Spleen (tissue), 11 donors: Measurements from ENCODE around the gene ARHGAP22. TPM values are rescaled to one million over a fixed set of nuclear protein-coding genes. Genes with fewer than 3 reads are reported as not detected.

Experiments
- DNase-seq: peaks from one replicate; pipeline ENCODE4 v3.0.0-alpha.2; 2020
- H3K27ac ChIP-seq, 8 donors: fragments of 200-600 bp; sonication (generic) in 7 of 8; 1 replicate in 4 of 8; 2 replicates in 4 of 8; pipeline versions ENCODE4 v1.5.0 to v1.8.0; 2016 to 2021; ENCODE audit warnings: inconsistent platforms in 4 of 8, mild to moderate bottlenecking in 4 of 8, moderate library complexity in 1 of 8
- H3K27me3 ChIP-seq, 7 donors: fragments of 200-600 bp; sonication (generic) in 6 of 7; replicated peaks in 1 of 7; 1 replicate in 4 of 7; 2 replicates in 3 of 7; pipeline versions ENCODE4 v1.5.0 to v1.8.0; 2016 to 2021; ENCODE audit warnings: inconsistent platforms in 3 of 7, mild to moderate bottlenecking in 1 of 7
- H3K36me3 ChIP-seq, 6 donors: fragments of 200-600 bp; sonication (generic) in 5 of 6; 1 replicate in 4 of 6; 2 replicates in 2 of 6; pipeline versions ENCODE4 v1.5.0 to v1.8.0; 2016 to 2021; ENCODE audit warnings: inconsistent platforms in 2 of 6
- H3K4me1 ChIP-seq, 6 donors: fragments of 200-600 bp; sonication (generic) in 5 of 6; 1 replicate in 3 of 6; 2 replicates in 3 of 6; pipeline versions ENCODE4 v1.5.0 to v1.8.0; 2016 to 2021; ENCODE audit warnings: inconsistent platforms in 3 of 6
- H3K4me3 ChIP-seq, 8 donors: fragments of 200-600 bp; sonication (generic) in 7 of 8; 1 replicate in 4 of 8; 2 replicates in 4 of 8; pipeline versions ENCODE4 v1.5.0 to v1.8.0; 2016 to 2021; ENCODE audit warnings: inconsistent platforms in 4 of 8, mild to moderate bottlenecking in 4 of 8, moderate library complexity in 2 of 8
- H3K9me3 ChIP-seq, 8 donors: fragments of 200-600 bp; sonication (generic) in 7 of 8; 1 replicate in 4 of 8; 2 replicates in 4 of 8; pipeline versions ENCODE4 v1.5.0 to v1.8.0; 2016 to 2021; ENCODE audit warnings: inconsistent platforms in 4 of 8
- POLR2A ChIP-seq, 3 donors: fragments of 450-650 bp; IDR thresholded peaks; one replicate each; pipeline ENCODE4 v1.5.1; 2017; ENCODE audit warnings: antibody characterized with exemption in 3 of 3, mild to moderate bottlenecking in 1 of 3
- POLR2AphosphoS5 ChIP-seq, 3 donors: sonication (generic); formaldehyde crosslinking; IDR thresholded peaks; one replicate each; pipeline ENCODE4 v1.5.1; 2017; ENCODE audit warnings: antibody characterized with exemption in 3 of 3
- WGBS, 5 donors: extraction: QIAGEN DNeasy Blood & Tissue Kit in 3 of 5; methylation state at CpG; one replicate each; pipeline versions ENCODE4 v1.1.5 to v1.1.7; 2013 to 2018; 5-methylcytosine and 5-hydroxymethylcytosine counted together
- intact Hi-C: fragments of 100-400 bp; cut with DNase I; formaldehyde crosslinking; loops from one replicate; pipeline ENCODE4 v1.15.0; 2023; ENCODE audit warnings: low total_unique reads
- polyA plus RNA-seq, 3 donors: library from polyadenylated mRNA; stranded (reverse); fragments of 200-250 nt; gene quantifications; one replicate each; pipeline ENCODE4 v1.2.1, GENCODE V29; 2013
- total RNA-seq, 7 donors: library from RNA; depleted of rRNA in 3 of 7; stranded (reverse); fragments of >200 nt in 3 of 7; fragmentation: NEBNext Ultra II Directional in 4 of 7; extraction: Animal tissue kit (Norgen Biotek cat#: 25700) in 4 of 7; gene quantifications; one replicate each; pipeline versions ENCODE4 v1.1.0 to v1.2.1, GENCODE V29; 2016 to 2021
- TF ChIP-seq, protein P1 (sequence below), 11 experiments: fragments of 200-600 bp in 7 of 11; fragments of 450-650 bp in 4 of 11; sonication (generic) in 4 of 11; IDR thresholded peaks in 8 of 11; conservative IDR thresholded peaks in 3 of 11; 1 replicate in 7 of 11; 2 replicates in 4 of 11; pipeline versions ENCODE4 v1.4.0 to v1.8.0; 2016 to 2021; ENCODE audit warnings: antibody characterized with exemption in 11 of 11, inconsistent platforms in 4 of 11, mild to moderate bottlenecking in 1 of 11
- donor health status: healthy with polysubstance abuse.
- donor health status: DM: no; HTN: no; CAD: no; lungs with moderate emphysema.
- donor health status: DM: no; HTN: no; CAD: no.
- donor health status: Bipolar disorder and iron deficiency.
- donor health status: healthy.
- donor health status: DM: no; HTN: no; CAD: no.
- donor health status: DM: yes; HTN: yes; CAD: no.

Gene ARHGAP22
- total and polyA plus RNA-seq, 10 donors: 0.56 to 7.5 (median 3.2) TPM

GRCh38 chr10:48522011-48522765 is 82.7 kb downstream of the ARHGAP22 start:
- peaks cover 0 to 57% (median 31%) of the 10 kb centered on the region in 7 donors for H3K27me3 ChIP-seq
- no peak overlapping the region for H3K27ac ChIP-seq
- H3K9me3 ChIP-seq: no peaks in the 10 kb centered on the region
- TF ChIP-seq POLR2A (IDR thresholded peaks at IDR 0.05) (no peak), POLR2AphosphoS5 (IDR thresholded peaks at IDR 0.05) (no peak)
- TF ChIP-seq, protein P1, sequence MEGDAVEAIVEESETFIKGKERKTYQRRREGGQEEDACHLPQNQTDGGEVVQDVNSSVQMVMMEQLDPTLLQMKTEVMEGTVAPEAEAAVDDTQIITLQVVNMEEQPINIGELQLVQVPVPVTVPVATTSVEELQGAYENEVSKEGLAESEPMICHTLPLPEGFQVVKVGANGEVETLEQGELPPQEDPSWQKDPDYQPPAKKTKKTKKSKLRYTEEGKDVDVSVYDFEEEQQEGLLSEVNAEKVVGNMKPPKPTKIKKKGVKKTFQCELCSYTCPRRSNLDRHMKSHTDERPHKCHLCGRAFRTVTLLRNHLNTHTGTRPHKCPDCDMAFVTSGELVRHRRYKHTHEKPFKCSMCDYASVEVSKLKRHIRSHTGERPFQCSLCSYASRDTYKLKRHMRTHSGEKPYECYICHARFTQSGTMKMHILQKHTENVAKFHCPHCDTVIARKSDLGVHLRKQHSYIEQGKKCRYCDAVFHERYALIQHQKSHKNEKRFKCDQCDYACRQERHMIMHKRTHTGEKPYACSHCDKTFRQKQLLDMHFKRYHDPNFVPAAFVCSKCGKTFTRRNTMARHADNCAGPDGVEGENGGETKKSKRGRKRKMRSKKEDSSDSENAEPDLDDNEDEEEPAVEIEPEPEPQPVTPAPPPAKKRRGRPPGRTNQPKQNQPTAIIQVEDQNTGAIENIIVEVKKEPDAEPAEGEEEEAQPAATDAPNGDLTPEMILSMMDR (IDR thresholded peaks at IDR 0.05 in 8 of 11, conservative IDR thresholded peaks at IDR 0.05 in 3 of 11): no peak
- no peaks in the 10 kb centered on the region for H3K36me3 ChIP-seq
- H3K4me3 ChIP-seq: no peak overlapping the region
- intact Hi-C loops: no loop called here
- 83 to 92% (median 85%) methylated on average over 6 to 7 of the region's 7 CpGs for WGBS, 5 donors
- DNase-seq: peak; percentile 66
- peaks cover 5 to 45% (median 17%) of the 10 kb centered on the region in 6 donors for H3K4me1 ChIP-seq

DNA sequence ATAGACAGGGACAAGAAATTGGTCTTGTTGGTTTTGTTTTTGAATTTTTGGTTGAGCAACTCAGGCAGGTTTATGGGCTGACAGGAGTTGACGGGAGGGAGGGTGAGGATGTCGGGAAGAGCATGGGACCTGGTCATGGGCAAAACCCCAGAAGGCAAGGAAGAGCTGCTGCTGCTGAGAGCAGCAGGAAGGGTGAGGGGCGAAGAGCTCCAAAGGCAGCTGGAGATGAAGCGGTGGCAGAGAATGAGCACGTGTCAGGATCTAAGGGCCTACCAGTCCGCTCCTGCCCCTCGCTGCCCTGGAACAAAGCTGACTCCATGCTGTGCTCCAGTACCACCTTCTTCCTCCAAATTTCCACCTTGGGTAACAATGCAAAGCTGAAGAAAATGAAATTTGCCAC is 84.3 kb downstream of the ARHGAP22 start:
- no peak overlapping the region for H3K4me3 ChIP-seq
- peaks cover 5 to 45% (median 17%) of the 10 kb centered on the region in 6 donors for H3K4me1 ChIP-seq
- H3K27ac ChIP-seq: no peak overlapping the region
- TF ChIP-seq POLR2A (IDR thresholded peaks at IDR 0.05): no peak
- TF ChIP-seq, protein P1 (IDR thresholded peaks at IDR 0.05 in 8 of 11, conservative IDR thresholded peaks at IDR 0.05 in 3 of 11): no peak
- TF ChIP-seq POLR2AphosphoS5 (IDR thresholded peaks at IDR 0.05): no peak
- DNase-seq: peak; percentile 52
- no peaks in the 10 kb centered on the region for H3K36me3 ChIP-seq
- 88 to 96% (median 93%) methylated on average over 7 of the region's 7 CpGs for WGBS, 5 donors
- H3K9me3 ChIP-seq: peaks cover 0 to 10% (median 7%) of the 10 kb centered on the region in 8 donors
- intact Hi-C loops: no loop called here
- H3K27me3 ChIP-seq: peaks cover 0 to 51% (median 31%) of the 10 kb centered on the region in 7 donors

DNA sequence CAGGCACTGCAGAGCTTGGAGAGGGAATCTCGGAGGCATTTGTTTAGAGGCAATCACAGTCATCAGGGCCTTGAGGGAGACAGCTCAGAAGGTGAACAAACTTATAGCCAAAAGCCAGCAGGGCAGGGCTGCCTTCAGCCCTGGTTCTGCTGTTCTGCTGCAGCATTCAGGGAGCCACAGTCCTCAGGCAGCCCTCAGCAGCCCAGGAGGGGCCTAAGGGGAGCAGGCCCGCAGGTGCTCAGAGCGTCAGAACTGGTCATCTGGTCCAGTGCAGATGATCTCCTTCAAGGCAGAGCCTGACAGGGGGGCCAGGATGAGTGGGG is 84.7 kb downstream of the ARHGAP22 start:
- intact Hi-C loops: no loop called here

More for the DNA sequence above, 84.7 kb downstream of the ARHGAP22 start:
- Histone ChIP-seq H3K9me3 (peaks cover 0 to 14% (median 12%) of the 10 kb centered on the region in 8 donors), H3K27ac (no peak overlapping the region), H3K4me1 (peaks cover 5 to 45% (median 17%) of the 10 kb centered on the region in 6 donors), H3K27me3 (peaks cover 0 to 46% (median 31%) of the 10 kb centered on the region in 7 donors), H3K4me3 (no peak overlapping the region), H3K36me3 (no peaks in the 10 kb centered on the region)
- WGBS, 5 donors: 48 to 93% (median 78%) methylated on average over 3 of the region's 3 CpGs
- peak; percentile 69 for DNase-seq
- TF ChIP-seq POLR2AphosphoS5 (IDR thresholded peaks at IDR 0.05) (no peak), POLR2A (IDR thresholded peaks at IDR 0.05) (no peak)
- TF ChIP-seq, protein P1 (IDR thresholded peaks at IDR 0.05 in 8 of 11, conservative IDR thresholded peaks at IDR 0.05 in 3 of 11): no peak
